ENCODE measurements around the gene KIRREL3. TPM values are rescaled to one million over a fixed set of nuclear protein-coding genes. Genes with fewer than 3 reads are reported as not detected.

The KIRREL3 gene
- total and polyA plus RNA-seq, 2 donors (not counting 3 experiments of a cell fraction or from before 2014, with no cell fraction given): not detected

DNA sequence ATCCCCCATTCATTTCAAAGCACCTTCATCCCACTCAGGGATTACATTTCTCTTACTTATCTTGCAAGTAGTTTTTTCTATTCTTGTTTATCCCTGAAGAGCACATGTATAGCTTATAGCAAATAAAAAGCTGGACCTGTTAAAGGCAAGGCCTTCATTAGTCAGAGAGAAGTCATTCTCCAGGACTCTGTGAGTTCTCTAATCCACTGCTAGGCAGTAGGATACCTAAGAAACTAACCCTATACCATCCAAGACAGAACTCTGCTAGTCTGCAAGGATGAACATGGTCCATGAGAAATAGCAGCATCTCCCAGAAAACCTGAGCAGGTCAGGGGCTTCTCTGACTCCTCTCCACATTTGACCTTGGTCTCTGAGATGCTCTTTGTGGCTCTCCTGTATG lies 104.5 kb downstream of the KIRREL3 start:
- Histone ChIP-seq H3K9me3 (replicated peaks; ENCODE audit: control insufficient read depth, insufficient read depth, low read length) (no peaks in the 10 kb centered on the region), H3K36me3 (ENCODE audit: control insufficient read depth in 2 of 2, extremely low read depth in 1 of 2, insufficient read depth in 2 of 2, low read length in 2 of 2) (no peaks in the 10 kb centered on the region), H3K4me3 (replicated peaks in 1 of 3; ENCODE audit: insufficient read depth in 1 of 3, low read depth in 1 of 3, low read length in 3 of 3) (no peak overlapping the region), H3K79me2 (ENCODE audit: control insufficient read depth, insufficient read depth, low read length) (no peaks in the 10 kb centered on the region), H3K4me2 (ENCODE audit: insufficient read depth, low read length) (no peak overlapping the region), H3K27ac (ENCODE audit: insufficient read depth, low read depth, low read length) (no peak overlapping the region), H3K9ac (replicated peaks; ENCODE audit: extremely low read depth, insufficient read depth, low read length) (no peak overlapping the region), H2AFZ (ENCODE audit: low read depth, low read length) (no peak overlapping the region), H3K9me1 (replicated peaks; ENCODE audit: control insufficient read depth, extremely low read depth, insufficient read depth, low read length) (no peaks in the 10 kb centered on the region), H3K4me1 (ENCODE audit: control insufficient read depth, extremely low read depth, insufficient read depth, low read length) (no peaks in the 10 kb centered on the region), H3K27me3 (ENCODE audit: control insufficient read depth in 2 of 2, insufficient read depth in 2 of 2, low read length in 2 of 2) (no peaks in the 10 kb centered on the region), H4K20me1 (replicated peaks; ENCODE audit: control insufficient read depth, extremely low read depth, insufficient read depth, low read length) (no peaks in the 10 kb centered on the region)
- ChIA-PET POLR2A (no interaction called here), CTCF (no interaction called here)
- TF ChIP-seq MYC (IDR thresholded peaks at IDR 0.05; ENCODE audit: low read depth, low read length) (no peak), POLR2A (IDR thresholded peaks at IDR 0.05; ENCODE audit: low read depth, low read length) (no peak), JUN (IDR thresholded peaks at IDR 0.05; ENCODE audit: borderline replicate concordance, insufficient read depth, insufficient read length, low read depth) (no peak), GATA2 (IDR thresholded peaks at IDR 0.05; ENCODE audit: insufficient read depth, insufficient read length, low read depth, low read length) (no peak), EZH2 (IDR thresholded peaks at IDR 0.05; ENCODE audit: borderline replicate concordance, low read depth, low read length, severe bottlenecking) (no peak), POLR2AphosphoS5 (IDR thresholded peaks at IDR 0.05; ENCODE audit: insufficient read depth, low read depth, low read length) (no peak), FOS (IDR thresholded peaks at IDR 0.05; ENCODE audit: borderline replicate concordance, insufficient read depth, low read length) (no peak)
- TF ChIP-seq, protein P1, sequence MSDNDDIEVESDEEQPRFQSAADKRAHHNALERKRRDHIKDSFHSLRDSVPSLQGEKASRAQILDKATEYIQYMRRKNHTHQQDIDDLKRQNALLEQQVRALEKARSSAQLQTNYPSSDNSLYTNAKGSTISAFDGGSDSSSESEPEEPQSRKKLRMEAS (IDR thresholded peaks at IDR 0.05; ENCODE audit: insufficient read depth, insufficient read length): no peak
- TF ChIP-seq, protein P2, sequence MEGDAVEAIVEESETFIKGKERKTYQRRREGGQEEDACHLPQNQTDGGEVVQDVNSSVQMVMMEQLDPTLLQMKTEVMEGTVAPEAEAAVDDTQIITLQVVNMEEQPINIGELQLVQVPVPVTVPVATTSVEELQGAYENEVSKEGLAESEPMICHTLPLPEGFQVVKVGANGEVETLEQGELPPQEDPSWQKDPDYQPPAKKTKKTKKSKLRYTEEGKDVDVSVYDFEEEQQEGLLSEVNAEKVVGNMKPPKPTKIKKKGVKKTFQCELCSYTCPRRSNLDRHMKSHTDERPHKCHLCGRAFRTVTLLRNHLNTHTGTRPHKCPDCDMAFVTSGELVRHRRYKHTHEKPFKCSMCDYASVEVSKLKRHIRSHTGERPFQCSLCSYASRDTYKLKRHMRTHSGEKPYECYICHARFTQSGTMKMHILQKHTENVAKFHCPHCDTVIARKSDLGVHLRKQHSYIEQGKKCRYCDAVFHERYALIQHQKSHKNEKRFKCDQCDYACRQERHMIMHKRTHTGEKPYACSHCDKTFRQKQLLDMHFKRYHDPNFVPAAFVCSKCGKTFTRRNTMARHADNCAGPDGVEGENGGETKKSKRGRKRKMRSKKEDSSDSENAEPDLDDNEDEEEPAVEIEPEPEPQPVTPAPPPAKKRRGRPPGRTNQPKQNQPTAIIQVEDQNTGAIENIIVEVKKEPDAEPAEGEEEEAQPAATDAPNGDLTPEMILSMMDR (IDR thresholded peaks at IDR 0.05; ENCODE audit: extremely low read depth in 1 of 2, insufficient read depth in 1 of 2, low read depth in 1 of 2, low read length in 2 of 2): no peak
- DNase-seq (ENCODE audit: low read depth, low spot score) (no peak), FAIRE-seq (no peak)
- dilution Hi-C loops (cut with MboI; ENCODE audit: extremely low pct_ligation_motif_present, low sequenced_read_pairs) (no loop called here), intact Hi-C loops (cut with micrococcal nuclease) (no loop called here)
- no TSS peak for BruUV-seq (replicated peaks)

All from endothelial cell of umbilical vein (primary cell).